ENCODE data around the gene PRKAG2. TPM values are rescaled to one million over a fixed set of nuclear protein-coding genes. Genes with fewer than 3 reads are reported as not detected.

Gene PRKAG2
- total and polyA plus RNA-seq, 2 of the 8 experiments (the other 6 are each of a cell fraction or from before 2014, with no cell fraction given) = 7.5 to 18.1 TPM

DNA sequence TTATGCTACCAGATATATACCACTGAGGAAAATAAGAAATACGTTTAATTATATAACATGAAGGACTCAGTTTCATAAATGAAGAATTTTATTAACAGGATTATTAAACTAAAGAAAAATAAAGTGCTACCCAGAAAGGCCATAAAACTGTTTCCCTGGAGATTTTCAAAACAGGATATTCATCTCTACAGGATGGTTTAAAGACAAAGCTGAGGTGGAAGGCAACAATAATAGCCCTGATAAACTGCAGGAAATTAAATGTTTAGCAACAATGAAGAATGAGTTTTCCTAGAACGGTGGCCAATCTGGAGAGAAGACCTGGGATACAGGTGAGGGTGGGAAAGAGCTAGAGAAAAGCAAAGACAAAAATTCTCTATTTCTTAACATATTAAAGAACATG is 369.1 kb downstream of the PRKAG2 start:
- FAIRE-seq (no peak), DNase-seq (ENCODE audit: low read depth in 1 of 2, low spot score in 2 of 2) (no peak)
- Histone ChIP-seq H3K79me2 (ENCODE audit: control insufficient read depth in 1 of 2, insufficient read depth in 2 of 2, low read length in 2 of 2) (peaks cover 42 to 100% of the 10 kb centered on the region in 2 experiments), H2BK15ac (ENCODE audit: low read length) (no peak overlapping the region), H3K27me3 (replicated peaks in 1 of 4; ENCODE audit: control insufficient read depth in 3 of 4, extremely low read depth in 1 of 4, insufficient read depth in 3 of 4, low read length in 3 of 4) (no peaks in the 10 kb centered on the region), H4K20me1 (replicated peaks in 1 of 2; ENCODE audit: control insufficient read depth in 1 of 2, insufficient read depth in 2 of 2, low read length in 2 of 2) (peaks cover 36 to 39% of the 10 kb centered on the region in 2 experiments), H3K9me3 (ENCODE audit: insufficient read depth in 2 of 2, low read depth in 1 of 2, low read length in 1 of 2) (no peaks in the 10 kb centered on the region), H3K56ac (replicated peaks; ENCODE audit: insufficient read length, low read depth, low read length) (no peak overlapping the region), H4K91ac (replicated peaks; ENCODE audit: insufficient read length, low read length) (no peak overlapping the region), H3K23me2 (ENCODE audit: low read depth, low read length) (no peaks in the 10 kb centered on the region), H3K18ac (ENCODE audit: extremely low read depth, low read length) (no peak overlapping the region), H3K4me3 (ENCODE audit: extremely low read depth in 1 of 4, insufficient read depth in 2 of 4, low read depth in 3 of 4, low read length in 4 of 4) (no peak overlapping the region), H3K27ac (ENCODE audit: low read depth, low read length) (no peak overlapping the region), H4K8ac (ENCODE audit: extremely low read depth, insufficient read depth, low read length) (no peak overlapping the region), H3K36me3 (ENCODE audit: control insufficient read depth in 2 of 4, insufficient read depth in 4 of 4, low read length in 3 of 4) (no peaks in the 10 kb centered on the region), H3K9ac (replicated peaks in 1 of 4; ENCODE audit: extremely low read depth in 1 of 4, low read depth in 3 of 4, low read length in 3 of 4) (no peak overlapping the region), H2AK5ac (ENCODE audit: low read depth, low read length) (no peak overlapping the region), H2BK12ac (ENCODE audit: low read depth, low read length) (no peak overlapping the region), H3K4ac (replicated peaks; ENCODE audit: insufficient read length, low read depth, low read length) (no peak overlapping the region), H4K5ac (ENCODE audit: insufficient read length, low read depth, low read length) (no peak overlapping the region), H2BK5ac (ENCODE audit: low read depth, low read length) (no peak overlapping the region), H3K23ac (ENCODE audit: insufficient read length) (no peak overlapping the region), H2BK120ac (replicated peaks; ENCODE audit: low read depth, low read length) (no peak overlapping the region), H2BK20ac (ENCODE audit: low read length) (no peak overlapping the region), H3K4me2 (ENCODE audit: insufficient read depth in 1 of 2, low read depth in 2 of 2, low read length in 2 of 2) (no peak overlapping the region; a peak in 1 of 4 replicates), H2AFZ (ENCODE audit: low read length) (no peak overlapping the region), H3K4me1 (replicated peaks in 1 of 4; ENCODE audit: control insufficient read depth in 3 of 4, insufficient read depth in 4 of 4, low read length in 3 of 4) (peaks cover 7 to 23% (median 13%) of the 10 kb centered on the region in 4 experiments), H3K79me1 (ENCODE audit: low read depth, low read length) (peaks cover 7% of the 10 kb centered on the region), H3K14ac (ENCODE audit: insufficient read length) (no peak overlapping the region)
- WGBS, 2 experiments (ENCODE audit: extremely low coverage in 1 of 2, insufficient coverage in 1 of 2, insufficient read length in 1 of 2, insufficient replicate concordance in 2 of 2, low coverage in 1 of 2, low lambda C conversion rate in 2 of 2, missing lambda C conversion rate in 1 of 2) = 53% methylated on average over 2 of the region's 2 CpGs; no CpG with 5 or more reads in 1 of the 2 experiments
- ChIA-PET POLR2A (ENCODE audit: partially characterized antibody) (interaction anchor here (0.6 to 7.8 kb wide), 5 partner anchors 10 to 37 kb away, joined by 3 to 42 read pairs (median 4); partner anchors contain the start of gene RHEB), CTCF (ENCODE audit: partially characterized antibody) (interaction anchor here (1.0 to 2.4 kb wide), 10 partner anchors 8 to 115 kb away, joined by 3 to 14 read pairs (median 4); no protein-coding TSS in a partner anchor)
- TF ChIP-seq, protein P1, sequence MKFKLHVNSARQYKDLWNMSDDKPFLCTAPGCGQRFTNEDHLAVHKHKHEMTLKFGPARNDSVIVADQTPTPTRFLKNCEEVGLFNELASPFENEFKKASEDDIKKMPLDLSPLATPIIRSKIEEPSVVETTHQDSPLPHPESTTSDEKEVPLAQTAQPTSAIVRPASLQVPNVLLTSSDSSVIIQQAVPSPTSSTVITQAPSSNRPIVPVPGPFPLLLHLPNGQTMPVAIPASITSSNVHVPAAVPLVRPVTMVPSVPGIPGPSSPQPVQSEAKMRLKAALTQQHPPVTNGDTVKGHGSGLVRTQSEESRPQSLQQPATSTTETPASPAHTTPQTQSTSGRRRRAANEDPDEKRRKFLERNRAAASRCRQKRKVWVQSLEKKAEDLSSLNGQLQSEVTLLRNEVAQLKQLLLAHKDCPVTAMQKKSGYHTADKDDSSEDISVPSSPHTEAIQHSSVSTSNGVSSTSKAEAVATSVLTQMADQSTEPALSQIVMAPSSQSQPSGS (IDR thresholded peaks at IDR 0.05; ENCODE audit: low read length) = no peak
- TF ChIP-seq EZH2 (IDR thresholded peaks at IDR 0.05; ENCODE audit: low read depth, low read length, severe bottlenecking) (no peak), BRCA1 (IDR thresholded peaks at IDR 0.05; ENCODE audit: low read depth, low read length) (no peak), CHD2 (IDR thresholded peaks at IDR 0.05; ENCODE audit: low read length) (no peak), SAP30 (IDR thresholded peaks at IDR 0.05; ENCODE audit: insufficient read depth, insufficient replicate concordance, low read length) (no peak), SIN3A (conservative IDR thresholded peaks at IDR 0.05 in 1 of 2, IDR thresholded peaks at IDR 0.05 in 1 of 2; ENCODE audit: low read depth in 1 of 2, low read length in 2 of 2) (no peak), SRF (IDR thresholded peaks at IDR 0.05; ENCODE audit: low read depth, low read length) (no peak), CBX8 (IDR thresholded peaks at IDR 0.05; ENCODE audit: borderline replicate concordance, low read depth, low read length) (no peak), CREB1 (IDR thresholded peaks at IDR 0.05) (no peak), RFX5 (IDR thresholded peaks at IDR 0.05; ENCODE audit: borderline replicate concordance, low read depth, low read length) (no peak), RBBP5 (IDR thresholded peaks at IDR 0.05; ENCODE audit: borderline replicate concordance, low read depth, low read length) (no peak), YY1 (IDR thresholded peaks at IDR 0.05; ENCODE audit: low read depth, low read length) (no peak), EGR1 (IDR thresholded peaks at IDR 0.05; ENCODE audit: borderline replicate concordance, low read depth, low read length) (no peak)

Measured in H1 (cell line).